ENCODE measurements around the gene CHRM1. TPM values are rescaled to one million over a fixed set of nuclear protein-coding genes. Genes with fewer than 3 reads are reported as not detected.

The CHRM1 gene
- total RNA-seq, 1 experiment from 2014 or later: 0.41 TPM

- H3K27ac ChIP-seq (ENCODE audit: low read depth, low read length, poor library complexity, severe bottlenecking): peak overlapping the region; percentile 8
- no peak for TF ChIP-seq CTCF (conservative IDR thresholded peaks at IDR 0.05; ENCODE audit: low read depth, low read length)
- TF ChIP-seq EZH2 (IDR thresholded peaks at IDR 0.05; ENCODE audit: borderline replicate concordance, low read depth, low read length, poor library complexity, severe bottlenecking): no peak
- H3K9me3 ChIP-seq (ENCODE audit: low read depth, low read length, poor library complexity, severe bottlenecking): no peaks in the 10 kb centered on the region
- POLR2A ChIA-PET (ENCODE audit: low non-redundant PET): no interaction called here
- no peak overlapping the region for H3K4me3 ChIP-seq (ENCODE audit: low read depth, low read length, poor library complexity, severe bottlenecking)
- peaks cover 17% of the 10 kb centered on the region for H3K4me1 ChIP-seq (ENCODE audit: insufficient read depth, low read length, poor library complexity, severe bottlenecking)
- CTCF ChIA-PET: interaction anchor here (0.7 kb wide), 1 partner anchor 123 kb away, joined by 5 read pairs; no protein-coding TSS in a partner anchor
- H3K27me3 ChIP-seq (replicated peaks; ENCODE audit: insufficient read depth, low read depth, low read length, poor library complexity): no peaks in the 10 kb centered on the region
- no peaks in the 10 kb centered on the region for H3K36me3 ChIP-seq (ENCODE audit: insufficient read depth, low read length, poor library complexity, severe bottlenecking)
- DNase-seq (ENCODE audit: low spot score): peak; percentile 54
- intact Hi-C loops (cut with micrococcal nuclease; ENCODE audit: unreplicated experiment): no loop called here
- BruUV-seq (replicated peaks): no TSS peak
Observed at GRCh38 chr11:62912268-62912667, 8.9 kb downstream of the CHRM1 start.

- no peak overlapping the region for H3K27ac ChIP-seq (ENCODE audit: low read depth, low read length, poor library complexity, severe bottlenecking)
- intact Hi-C loops (cut with micrococcal nuclease; ENCODE audit: unreplicated experiment): no loop called here
- H3K4me3 ChIP-seq (ENCODE audit: low read depth, low read length, poor library complexity, severe bottlenecking): no peak overlapping the region
- CTCF ChIA-PET: no interaction called here
- DNase-seq (ENCODE audit: low spot score): no peak
- no peaks in the 10 kb centered on the region for H3K27me3 ChIP-seq (replicated peaks; ENCODE audit: insufficient read depth, low read depth, low read length, poor library complexity)
- POLR2A ChIA-PET (ENCODE audit: low non-redundant PET): no interaction called here
- H3K36me3 ChIP-seq (ENCODE audit: insufficient read depth, low read length, poor library complexity, severe bottlenecking): no peaks in the 10 kb centered on the region
- BruUV-seq (replicated peaks): no TSS peak
- no peak for TF ChIP-seq EZH2 (IDR thresholded peaks at IDR 0.05; ENCODE audit: borderline replicate concordance, low read depth, low read length, poor library complexity, severe bottlenecking)
- TF ChIP-seq CTCF (conservative IDR thresholded peaks at IDR 0.05; ENCODE audit: low read depth, low read length): no peak
- H3K9me3 ChIP-seq (ENCODE audit: low read depth, low read length, poor library complexity, severe bottlenecking): no peaks in the 10 kb centered on the region
- peaks cover 17% of the 10 kb centered on the region for H3K4me1 ChIP-seq (ENCODE audit: insufficient read depth, low read length, poor library complexity, severe bottlenecking)
Observed at GRCh38 chr11:62911137-62912130, 9.7 kb downstream of the CHRM1 start.

GRCh38 chr11:62910141-62910882 lies 10.9 kb downstream of the CHRM1 start:
- H3K9me3 ChIP-seq (ENCODE audit: low read depth, low read length, poor library complexity, severe bottlenecking): no peaks in the 10 kb centered on the region
- TF ChIP-seq EZH2 (IDR thresholded peaks at IDR 0.05; ENCODE audit: borderline replicate concordance, low read depth, low read length, poor library complexity, severe bottlenecking) (no peak), CTCF (conservative IDR thresholded peaks at IDR 0.05; ENCODE audit: low read depth, low read length) (no peak)
- ChIA-PET CTCF (interaction anchor here (1.2 kb wide), 1 partner anchor 110 kb away, joined by 3 read pairs; no protein-coding TSS in a partner anchor), POLR2A (ENCODE audit: low non-redundant PET) (no interaction called here)
- intact Hi-C loops (cut with micrococcal nuclease; ENCODE audit: unreplicated experiment): no loop called here
- DNase-seq (ENCODE audit: low spot score): no peak
- no TSS peak for BruUV-seq (replicated peaks)
- peaks cover 17% of the 10 kb centered on the region for H3K4me1 ChIP-seq (ENCODE audit: insufficient read depth, low read length, poor library complexity, severe bottlenecking)
- H3K27me3 ChIP-seq (replicated peaks; ENCODE audit: insufficient read depth, low read depth, low read length, poor library complexity): no peaks in the 10 kb centered on the region
- no peak overlapping the region for H3K27ac ChIP-seq (ENCODE audit: low read depth, low read length, poor library complexity, severe bottlenecking)
- H3K4me3 ChIP-seq (ENCODE audit: low read depth, low read length, poor library complexity, severe bottlenecking): no peak overlapping the region
- no peaks in the 10 kb centered on the region for H3K36me3 ChIP-seq (ENCODE audit: insufficient read depth, low read length, poor library complexity, severe bottlenecking)
